Keratinocyte (primary cell): Measurements from ENCODE around the gene IKZF1. TPM values are rescaled to one million over a fixed set of nuclear protein-coding genes. Genes with fewer than 3 reads are reported as not detected.
A peak's percentile ranks its signal among the peaks of the same experiment; 100 is the strongest.

Experiments used
- DNase-seq: peaks from one replicate; pipeline ENCODE4 v3.0.0-alpha.2; 2011; ENCODE audit warnings: low read depth, missing footprints, low spot score
- FAIRE-seq: peaks from 2 replicates; lab custom pipeline; 2011; peaks lifted over from hg19 to GRCh38; lab: Jason Lieb, UNC
- H2AFZ ChIP-seq: 2 replicates; pipeline ENCODE4 v1.6.0; 2012; ENCODE audit warnings: low read length, control low read depth, inconsistent platforms; ENCODE audit not compliant: control insufficient read depth
- H3K27ac ChIP-seq: 2 replicates; pipeline ENCODE4 v1.5.1; 2011; ENCODE audit warnings: low read length; ENCODE audit not compliant: control insufficient read depth, insufficient read depth
- H3K27me3 ChIP-seq: 3 replicates; pipeline ENCODE4 v1.6.0; 2011; ENCODE audit warnings: low read length; ENCODE audit not compliant: control insufficient read depth, insufficient read depth; ENCODE audit errors: extremely low read depth
- H3K36me3 ChIP-seq, 2 experiments: 2 replicates in 1 of 2; 3 replicates in 1 of 2; pipeline ENCODE4 v1.5.1; 2011; ENCODE audit warnings: low read length in 2 of 2, mild to moderate bottlenecking in 1 of 2; ENCODE audit not compliant: control insufficient read depth in 2 of 2, insufficient read depth in 2 of 2; ENCODE audit errors: extremely low read depth in 1 of 2
- H3K4me1 ChIP-seq: 3 replicates; pipeline ENCODE4 v1.5.1; 2011; ENCODE audit warnings: low read length; ENCODE audit not compliant: control insufficient read depth, insufficient read depth; ENCODE audit errors: extremely low read depth
- H3K4me2 ChIP-seq: 3 replicates; pipeline ENCODE4 v1.6.0; 2011; ENCODE audit warnings: low read depth, low read length; ENCODE audit not compliant: control insufficient read depth, insufficient read depth; ENCODE audit errors: extremely low read depth
- H3K4me3 ChIP-seq, 3 experiments: fragments of 200-600 bp in 1 of 3; sonication (generic) in 1 of 3; 2 replicates in 2 of 3; 3 replicates in 1 of 3; pipeline ENCODE4 v1.5.1; 2011 to 2016; ENCODE audit warnings: low read length in 3 of 3, mild to moderate bottlenecking in 3 of 3, control low read depth in 2 of 3, inconsistent platforms in 1 of 3, low read depth in 1 of 3, mixed read lengths in 1 of 3, mixed run types in 1 of 3, moderate library complexity in 1 of 3; ENCODE audit not compliant: control insufficient read depth in 2 of 3, insufficient read depth in 2 of 3; ENCODE audit errors: extremely low read depth in 1 of 3
- H3K79me2 ChIP-seq: 2 replicates; pipeline ENCODE4 v1.6.0; 2012; ENCODE audit warnings: low read length; ENCODE audit not compliant: control insufficient read depth, insufficient read depth
- H3K9ac ChIP-seq: 3 replicates; pipeline ENCODE4 v1.6.0; 2011; ENCODE audit warnings: low read length; ENCODE audit not compliant: control insufficient read depth, insufficient read depth; ENCODE audit errors: extremely low read depth
- H3K9me1 ChIP-seq: 3 replicates; pipeline ENCODE4 v1.6.0; 2011; ENCODE audit warnings: low read length; ENCODE audit not compliant: control insufficient read depth, insufficient read depth; ENCODE audit errors: extremely low read depth
- H3K9me3 ChIP-seq: 2 replicates; pipeline ENCODE4 v1.5.1; 2012; ENCODE audit warnings: low read depth, low read length; ENCODE audit not compliant: control insufficient read depth
- H4K20me1 ChIP-seq: 3 replicates; pipeline ENCODE4 v1.6.0; 2011; ENCODE audit warnings: low read length; ENCODE audit not compliant: control insufficient read depth, insufficient read depth; ENCODE audit errors: extremely low read depth
- EZH2 ChIP-seq: IDR thresholded peaks from one replicate; pipeline ENCODE4 v1.6.1; 2012; ENCODE audit warnings: inconsistent platforms, mild to moderate bottlenecking, low read length, moderate library complexity
- dilution Hi-C: fragments of 300-500 bp; cut with MboI; formaldehyde crosslinking; loops from one replicate; pipeline ENCODE4 v1.7.0; 2020; ENCODE audit warnings: low sequenced_read_pairs; ENCODE audit not compliant: extremely low pct_ligation_motif_present
- polyA plus RNA-seq, 5 experiments: library from polyadenylated mRNA; depleted of rRNA in 3 of 5; stranded (reverse) in 3 of 5; stranded (forward) in 1 of 5; unstranded in 1 of 5; fragments of >200 nt; gene quantifications; 1 replicate in 1 of 5; 2 replicates in 3 of 5; 3 replicates in 1 of 5; pipeline versions ENCODE4 v1.2.1 to v1.2.3, GENCODE V29; 2011 to 2012; ENCODE audit warnings: missing spikeins in 2 of 5, low read depth in 1 of 5, low replicate concordance in 1 of 5
- TF ChIP-seq, protein P1 (sequence below), 3 experiments: IDR thresholded peaks in 1 of 3; conservative IDR thresholded peaks in 1 of 3; optimal IDR thresholded peaks in 1 of 3; 2 replicates in 2 of 3; 3 replicates in 1 of 3; pipeline versions ENCODE3 to v1.5.1; 2011; ENCODE audit warnings: low read length in 3 of 3, mild to moderate bottlenecking in 3 of 3, moderate library complexity in 2 of 3, control low read depth in 1 of 3, inconsistent platforms in 1 of 3; ENCODE audit not compliant: insufficient read depth in 2 of 3; ENCODE audit errors: extremely low read depth in 1 of 3

Gene IKZF1
- polyA plus RNA-seq, 1 donor (not counting 4 experiments of a cell fraction or from before 2014, with no cell fraction given): not detected

DNA sequence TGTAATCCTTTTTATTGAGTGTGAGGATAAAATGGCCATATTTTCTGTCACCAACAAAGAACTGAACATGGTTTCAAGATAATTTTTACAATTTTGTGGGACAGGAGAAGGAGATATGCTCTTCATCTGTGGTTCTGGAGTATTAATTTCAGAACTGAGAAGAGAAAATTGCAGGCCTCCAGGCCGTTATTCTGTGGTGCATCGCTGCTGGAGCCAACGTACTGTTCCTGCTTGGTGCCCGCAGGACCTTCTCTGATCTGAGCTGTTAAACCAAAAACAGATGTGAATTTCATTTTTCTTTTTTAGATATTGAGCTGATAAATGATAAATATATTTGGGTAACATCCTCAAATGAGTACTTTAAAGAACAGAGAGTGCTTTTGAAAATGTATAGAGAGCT, 63.9 kb downstream of the IKZF1 start:
- Histone ChIP-seq H3K4me1 (no peaks in the 10 kb centered on the region), H3K9ac (no peak overlapping the region), H3K9me1 (no peaks in the 10 kb centered on the region), H3K27me3 (peaks cover 3% of the 10 kb centered on the region), H3K27ac (no peak overlapping the region), H3K4me3 (no peak overlapping the region), H3K9me3 (peaks cover 2% of the 10 kb centered on the region), H3K36me3 (no peaks in the 10 kb centered on the region), H3K4me2 (no peak overlapping the region), H2AFZ (no peak overlapping the region), H4K20me1 (no peaks in the 10 kb centered on the region), H3K79me2 (no peaks in the 10 kb centered on the region)
- no peak for DNase-seq
- FAIRE-seq: no peak
- no peak for TF ChIP-seq EZH2
- TF ChIP-seq, protein P1, sequence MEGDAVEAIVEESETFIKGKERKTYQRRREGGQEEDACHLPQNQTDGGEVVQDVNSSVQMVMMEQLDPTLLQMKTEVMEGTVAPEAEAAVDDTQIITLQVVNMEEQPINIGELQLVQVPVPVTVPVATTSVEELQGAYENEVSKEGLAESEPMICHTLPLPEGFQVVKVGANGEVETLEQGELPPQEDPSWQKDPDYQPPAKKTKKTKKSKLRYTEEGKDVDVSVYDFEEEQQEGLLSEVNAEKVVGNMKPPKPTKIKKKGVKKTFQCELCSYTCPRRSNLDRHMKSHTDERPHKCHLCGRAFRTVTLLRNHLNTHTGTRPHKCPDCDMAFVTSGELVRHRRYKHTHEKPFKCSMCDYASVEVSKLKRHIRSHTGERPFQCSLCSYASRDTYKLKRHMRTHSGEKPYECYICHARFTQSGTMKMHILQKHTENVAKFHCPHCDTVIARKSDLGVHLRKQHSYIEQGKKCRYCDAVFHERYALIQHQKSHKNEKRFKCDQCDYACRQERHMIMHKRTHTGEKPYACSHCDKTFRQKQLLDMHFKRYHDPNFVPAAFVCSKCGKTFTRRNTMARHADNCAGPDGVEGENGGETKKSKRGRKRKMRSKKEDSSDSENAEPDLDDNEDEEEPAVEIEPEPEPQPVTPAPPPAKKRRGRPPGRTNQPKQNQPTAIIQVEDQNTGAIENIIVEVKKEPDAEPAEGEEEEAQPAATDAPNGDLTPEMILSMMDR (optimal IDR thresholded peaks at IDR 0.05 in 1 of 3, IDR thresholded peaks at IDR 0.05 in 1 of 3, conservative IDR thresholded peaks at IDR 0.05 in 1 of 3; ENCODE audit: extremely low read depth in 1 of 3, insufficient read depth in 2 of 3, low read length in 3 of 3): no peak
- dilution Hi-C loops: no loop called here

GRCh38 chr7:50369143-50370026, 64.9 kb downstream of the IKZF1 start:
- Histone ChIP-seq H3K4me2 (no peak overlapping the region), H3K9me3 (peaks cover 2% of the 10 kb centered on the region), H3K36me3 (no peaks in the 10 kb centered on the region), H3K9me1 (no peaks in the 10 kb centered on the region), H4K20me1 (no peaks in the 10 kb centered on the region), H2AFZ (no peak overlapping the region), H3K4me1 (no peaks in the 10 kb centered on the region), H3K4me3 (no peak overlapping the region), H3K27ac (no peak overlapping the region), H3K27me3 (peaks cover 3% of the 10 kb centered on the region), H3K79me2 (no peaks in the 10 kb centered on the region), H3K9ac (no peak overlapping the region)
- no peak for TF ChIP-seq EZH2
- TF ChIP-seq, protein P1 (optimal IDR thresholded peaks at IDR 0.05 in 1 of 3, IDR thresholded peaks at IDR 0.05 in 1 of 3, conservative IDR thresholded peaks at IDR 0.05 in 1 of 3; ENCODE audit: extremely low read depth in 1 of 3, insufficient read depth in 2 of 3, low read length in 3 of 3): peak; percentile 49 to 59 (median 53)
- dilution Hi-C loops: no loop called here
- DNase-seq (no peak), FAIRE-seq (no peak)
